ENCODE results near the gene CDKL4.

The CDKL4 gene

GRCh38 chr2:39158351-39158750, 85.4 kb downstream of the CDKL4 start:
- TF ChIP-seq ZBTB7A (IDR thresholded peaks at IDR 0.05; ENCODE audit: low read depth) = no peak
- no peak for TF ChIP-seq RAD21 (IDR thresholded peaks at IDR 0.05; ENCODE audit: low read depth)
- TF ChIP-seq YY1 (IDR thresholded peaks at IDR 0.05; ENCODE audit: low read depth) = no peak
- no peak for TF ChIP-seq USF1 (IDR thresholded peaks at IDR 0.05)

DNA sequence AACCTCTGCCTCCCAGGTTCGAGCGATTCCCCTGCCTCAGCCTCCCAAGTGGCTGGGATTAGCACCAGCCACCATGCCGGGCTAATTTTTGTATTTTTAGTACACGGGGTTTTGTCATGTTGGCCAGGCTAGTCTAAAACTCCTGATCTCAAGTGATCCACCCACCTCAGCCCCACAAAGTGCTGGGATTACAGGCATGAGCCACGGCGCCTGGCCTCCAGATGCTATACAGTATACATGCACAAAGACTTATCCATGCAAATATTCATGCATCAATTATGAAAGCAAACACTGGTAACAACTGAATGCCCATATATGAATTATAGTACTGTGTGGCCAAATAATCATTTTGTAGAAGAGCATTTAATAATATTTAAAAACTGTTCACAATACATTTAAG, 86.9 kb downstream of the CDKL4 start:
- no peak for TF ChIP-seq EP300 (IDR thresholded peaks at IDR 0.05; ENCODE audit: borderline replicate concordance)
- no peak for TF ChIP-seq EGR1 (IDR thresholded peaks at IDR 0.05)
- TF ChIP-seq REST (IDR thresholded peaks at IDR 0.05; ENCODE audit: low read depth) = no peak
- TF ChIP-seq ZBTB7A (IDR thresholded peaks at IDR 0.05; ENCODE audit: low read depth) = no peak
- no peak for TF ChIP-seq NFIC (IDR thresholded peaks at IDR 0.05)
- TF ChIP-seq USF1 (IDR thresholded peaks at IDR 0.05) = no peak
- TF ChIP-seq, protein P1, sequence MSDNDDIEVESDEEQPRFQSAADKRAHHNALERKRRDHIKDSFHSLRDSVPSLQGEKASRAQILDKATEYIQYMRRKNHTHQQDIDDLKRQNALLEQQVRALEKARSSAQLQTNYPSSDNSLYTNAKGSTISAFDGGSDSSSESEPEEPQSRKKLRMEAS (IDR thresholded peaks at IDR 0.05) = no peak
- TF ChIP-seq TAF1 (IDR thresholded peaks at IDR 0.05; ENCODE audit: low read depth) = no peak
- TF ChIP-seq RAD21 (IDR thresholded peaks at IDR 0.05; ENCODE audit: low read depth) = no peak
- no peak for TF ChIP-seq CEBPB (IDR thresholded peaks at IDR 0.05)
- TF ChIP-seq CREB1 (IDR thresholded peaks at IDR 0.05; ENCODE audit: low read depth) = no peak

- TF ChIP-seq ZBTB7A (IDR thresholded peaks at IDR 0.05; ENCODE audit: low read depth) (no peak), REST (IDR thresholded peaks at IDR 0.05; ENCODE audit: low read depth) (no peak), RAD21 (IDR thresholded peaks at IDR 0.05; ENCODE audit: low read depth) (no peak), EP300 (IDR thresholded peaks at IDR 0.05; ENCODE audit: borderline replicate concordance) (no peak), FOXM1 (IDR thresholded peaks at IDR 0.05; ENCODE audit: borderline replicate concordance, low read depth) (no peak), YY1 (IDR thresholded peaks at IDR 0.05; ENCODE audit: low read depth) (no peak), CEBPB (IDR thresholded peaks at IDR 0.05) (no peak), TEAD4 (IDR thresholded peaks at IDR 0.05) (no peak), USF1 (IDR thresholded peaks at IDR 0.05) (no peak), TAF1 (IDR thresholded peaks at IDR 0.05; ENCODE audit: low read depth) (no peak), NFIC (IDR thresholded peaks at IDR 0.05) (no peak), EGR1 (IDR thresholded peaks at IDR 0.05) (no peak)
- TF ChIP-seq, protein P1 (IDR thresholded peaks at IDR 0.05) = no peak
Measured at GRCh38 chr2:39156107-39156506, 87.7 kb downstream of the CDKL4 start.

GRCh38 chr2:39154944-39155343, 88.8 kb downstream of the CDKL4 start:
- TF ChIP-seq REST (IDR thresholded peaks at IDR 0.05; ENCODE audit: low read depth) (no peak), YY1 (IDR thresholded peaks at IDR 0.05; ENCODE audit: low read depth) (no peak), FOXM1 (IDR thresholded peaks at IDR 0.05; ENCODE audit: borderline replicate concordance, low read depth) (no peak), CEBPB (IDR thresholded peaks at IDR 0.05) (no peak), TEAD4 (IDR thresholded peaks at IDR 0.05) (no peak), TAF1 (IDR thresholded peaks at IDR 0.05; ENCODE audit: low read depth) (no peak)

DNA sequence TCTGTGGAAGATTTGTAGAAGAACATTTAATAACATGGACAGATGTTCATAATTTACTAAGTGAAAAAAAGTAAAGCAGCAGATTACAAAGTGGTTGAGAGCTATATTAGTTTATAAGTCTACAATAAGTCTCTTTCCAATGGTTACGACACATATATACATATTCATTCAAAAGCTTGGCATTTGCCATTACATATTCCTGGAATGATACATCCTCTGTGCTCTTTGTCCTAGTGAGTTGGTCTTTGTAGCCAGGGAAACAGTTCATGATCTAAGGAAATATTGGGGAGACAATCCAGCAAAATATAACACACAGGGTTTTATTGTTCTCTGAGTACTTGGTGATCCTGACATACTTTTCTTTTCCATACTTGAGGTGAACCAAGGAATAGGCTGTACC, 90.5 kb downstream of the CDKL4 start:
- TF ChIP-seq CREB1 (IDR thresholded peaks at IDR 0.05; ENCODE audit: low read depth) = no peak
- no peak for TF ChIP-seq CEBPB (IDR thresholded peaks at IDR 0.05)
- TF ChIP-seq RAD21 (IDR thresholded peaks at IDR 0.05; ENCODE audit: low read depth) = no peak
- no peak for TF ChIP-seq NFIC (IDR thresholded peaks at IDR 0.05)
- TF ChIP-seq FOXM1 (IDR thresholded peaks at IDR 0.05; ENCODE audit: borderline replicate concordance, low read depth) = no peak
